ENCODE data around the gene UNG. TPM values are rescaled to one million over a fixed set of nuclear protein-coding genes. Genes with fewer than 3 reads are reported as not detected.
"Not testable (repeated sequence)": the region's sequence is repeated elsewhere in the genome, so short reads cannot be mapped to it uniquely, and the experiment has no call there.

UNG gene
- total RNA-seq, 1 donor from 2014 or later: 36.0 TPM

GRCh38 chr12:109120557-109120956 is 23.2 kb downstream of the UNG start:
- no peak for DNase-seq (ENCODE audit: low read depth)

- no peak for DNase-seq (ENCODE audit: low read depth)
These were observed 24.0 kb downstream of the UNG start for GRCh38 chr12:109121346-109121880.

- peak; percentile 42 for DNase-seq (ENCODE audit: low read depth)
These were observed 27.7 kb downstream of the UNG start for GRCh38 chr12:109124878-109125648.

- DNase-seq (ENCODE audit: low read depth): no peak
These were observed 28.4 kb downstream of the UNG start for GRCh38 chr12:109125791-109126190.

GRCh38 chr12:109126784-109127183 is 29.4 kb downstream of the UNG start:
- no peak for DNase-seq (ENCODE audit: low read depth)

GRCh38 chr12:109127533-109128242 is 30.3 kb downstream of the UNG start:
- DNase-seq (ENCODE audit: low read depth): peak; percentile 58

GRCh38 chr12:109130297-109131153 is 33.1 kb downstream of the UNG start:
- peak; percentile 80 for DNase-seq (ENCODE audit: low read depth)

- peak; percentile 98 for DNase-seq (ENCODE audit: low read depth)
These were observed 34.0 kb downstream of the UNG start for GRCh38 chr12:109131154-109132050.

- peak; percentile 81 for DNase-seq (ENCODE audit: low read depth)
These were observed 37.0 kb downstream of the UNG start for GRCh38 chr12:109134186-109134917.

- DNase-seq (ENCODE audit: low read depth): no peak
These were observed 39.7 kb downstream of the UNG start for GRCh38 chr12:109137055-109137454.

DNA sequence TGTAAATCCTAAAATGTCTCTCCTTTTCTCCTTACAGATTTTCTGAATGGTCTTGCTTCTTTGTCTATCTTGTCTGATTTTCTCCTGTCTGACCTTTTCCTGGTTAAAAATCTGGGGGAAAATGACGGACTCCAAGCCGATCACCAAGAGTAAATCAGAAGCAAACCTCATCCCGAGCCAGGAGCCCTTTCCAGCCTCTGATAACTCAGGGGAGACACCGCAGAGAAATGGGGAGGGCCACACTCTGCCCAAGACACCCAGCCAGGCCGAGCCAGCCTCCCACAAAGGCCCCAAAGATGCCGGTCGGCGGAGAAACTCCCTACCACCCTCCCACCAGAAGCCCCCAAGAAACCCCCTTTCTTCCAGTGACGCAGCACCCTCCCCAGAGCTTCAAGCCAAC is 42.0 kb downstream of the UNG start:
- no peak for DNase-seq (ENCODE audit: low read depth)

DNA sequence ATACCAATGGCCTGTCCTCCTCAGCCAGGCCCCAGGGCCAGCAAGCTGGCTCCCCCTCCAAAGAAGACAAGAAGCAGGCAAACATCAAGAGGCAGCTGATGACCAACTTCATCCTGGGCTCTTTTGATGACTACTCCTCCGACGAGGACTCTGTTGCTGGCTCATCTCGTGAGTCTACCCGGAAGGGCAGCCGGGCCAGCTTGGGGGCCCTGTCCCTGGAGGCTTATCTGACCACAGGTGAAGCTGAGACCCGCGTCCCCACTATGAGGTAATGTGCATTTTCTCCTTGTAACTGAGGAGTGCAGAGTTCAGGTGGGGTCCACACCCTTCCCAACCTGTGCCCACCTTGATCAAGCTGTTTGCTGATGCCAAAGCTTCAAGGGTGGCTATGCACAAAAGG is 42.4 kb downstream of the UNG start:
- DNase-seq (ENCODE audit: low read depth): no peak

DNA sequence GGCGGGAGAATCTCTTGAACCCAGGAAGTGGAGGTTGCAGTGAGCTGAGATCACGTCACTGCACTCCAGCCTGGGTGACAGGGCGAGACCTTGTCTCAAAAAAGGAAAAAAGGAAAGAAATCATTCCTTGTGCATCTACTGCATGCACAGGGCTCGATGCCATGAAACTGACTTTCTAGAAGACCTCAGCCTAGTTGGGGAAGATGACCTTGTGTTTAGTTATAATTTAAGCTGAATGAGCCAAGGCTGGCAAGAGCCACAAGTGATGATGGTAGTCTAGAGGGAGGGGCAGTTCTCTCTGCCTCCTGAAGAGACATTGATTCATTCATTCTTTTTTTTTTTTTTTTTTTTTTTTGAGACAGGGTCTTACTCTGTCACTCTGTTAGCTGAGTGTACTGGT is 43.2 kb downstream of the UNG start:
- no peak for DNase-seq (ENCODE audit: low read depth)

DNA sequence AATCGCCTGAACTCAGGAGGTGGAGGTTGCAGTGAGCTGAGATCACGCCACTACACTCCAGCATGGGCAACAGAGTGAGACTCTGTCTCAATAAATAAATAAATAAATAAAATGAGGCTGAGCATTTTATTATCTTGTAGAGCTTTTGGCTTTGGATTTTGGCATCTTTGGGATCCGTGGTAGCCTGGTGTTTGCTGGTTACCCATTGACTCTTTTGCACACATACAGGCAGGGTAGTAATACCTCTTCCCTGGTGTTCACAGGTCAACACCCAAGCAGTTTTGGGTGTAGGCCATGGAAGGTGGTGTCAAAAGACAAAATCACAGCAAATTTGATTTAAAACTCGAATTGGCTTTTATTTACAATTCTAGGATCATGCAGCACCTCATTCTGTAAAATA is 46.8 kb downstream of the UNG start:
- no peak for DNase-seq (ENCODE audit: low read depth)

DNA sequence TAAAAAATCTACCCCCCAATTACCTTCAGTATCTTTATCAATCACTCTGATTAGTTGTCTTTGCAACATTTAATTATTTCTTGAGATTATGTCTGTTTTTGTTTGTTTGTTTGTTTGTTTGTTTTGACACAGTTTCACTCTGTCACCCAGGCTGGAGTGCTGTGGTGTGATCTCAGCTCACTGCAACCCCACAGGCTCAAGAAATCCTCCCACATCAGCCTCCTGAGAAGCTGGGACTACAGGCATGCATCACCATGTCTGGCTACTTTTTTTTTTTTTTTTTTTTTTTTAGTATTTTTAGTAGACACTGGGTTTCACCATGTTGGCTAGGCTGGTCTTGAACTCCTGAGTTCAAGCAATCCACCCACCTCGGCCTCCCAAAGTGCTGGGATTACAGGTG is 49.7 kb downstream of the UNG start:
- DNase-seq (ENCODE audit: low read depth): not testable (repeated sequence)

- DNase-seq (ENCODE audit: low read depth): peak; percentile 34
These were observed 50.6 kb downstream of the UNG start for GRCh38 chr12:109147954-109148353.

- DNase-seq (ENCODE audit: low read depth): no peak
These were observed 52.8 kb downstream of the UNG start for GRCh38 chr12:109150124-109150640.

DNA sequence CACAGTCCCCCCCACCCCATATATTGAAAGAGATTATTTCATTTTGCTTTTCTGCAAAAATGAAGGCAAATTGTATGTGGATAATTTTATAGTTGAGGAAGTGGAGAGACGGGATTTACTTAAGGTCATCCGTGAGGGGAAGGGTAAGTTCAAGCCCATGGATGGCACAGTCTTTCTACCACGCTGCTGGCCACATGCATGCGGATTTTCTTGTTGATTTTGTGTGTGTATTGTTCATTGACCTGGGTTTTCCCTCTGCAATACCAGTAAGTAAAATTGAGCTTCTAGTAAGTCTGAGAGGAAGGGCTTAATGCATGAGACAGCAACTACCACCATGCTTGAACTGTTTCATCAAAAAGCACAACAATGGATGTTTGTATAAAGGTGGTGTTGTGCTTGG is 54.1 kb downstream of the UNG start:
- DNase-seq (ENCODE audit: low read depth): no peak

DNA sequence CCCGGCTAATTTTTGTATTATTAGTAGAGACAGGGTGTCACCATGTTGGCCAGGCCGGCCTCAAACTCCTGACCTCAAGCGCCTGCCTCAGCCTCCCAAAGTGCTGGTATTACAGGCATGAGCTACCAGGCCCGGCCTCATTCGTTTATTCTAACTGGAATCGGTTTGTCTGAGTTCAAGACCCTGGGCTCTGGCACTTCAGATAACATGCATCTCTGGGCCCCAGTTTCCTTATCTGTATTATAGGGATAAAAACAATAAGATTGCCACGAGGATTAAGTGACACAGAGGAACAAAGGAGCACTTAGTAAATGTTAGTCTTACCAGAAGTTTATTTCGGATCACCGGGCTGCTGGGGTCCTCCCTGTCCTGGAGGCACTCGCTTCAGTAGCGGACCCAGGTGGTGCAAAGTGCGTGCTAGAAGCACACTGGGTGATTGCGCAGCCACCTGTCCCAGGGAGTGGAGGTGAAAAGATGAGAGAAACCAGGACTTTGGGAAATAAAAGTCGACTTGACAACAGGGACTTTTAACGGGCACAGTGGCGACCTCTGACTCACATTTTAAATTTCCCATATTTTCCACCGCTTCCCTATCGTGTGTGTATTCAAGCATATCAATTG is 56.5 kb downstream of the UNG start:
- DNase-seq (ENCODE audit: low read depth): no peak

Measured in myocyte (in vitro differentiated cells).